Suppressor macrophage treated with lipopolysaccharide for 1 hour (primary cell): Measurements from ENCODE around the gene HEPACAM.
A peak's percentile ranks its signal among the peaks of the same experiment; 100 is the strongest.
"Not testable (repeated sequence)": the region's sequence is repeated elsewhere in the genome, so short reads cannot be mapped to it uniquely, and the experiment has no call there.

ENCODE experiments used
- DNase-seq, 3 donors: peaks; one replicate each; pipeline ENCODE4 v3.0.0-alpha.2; 2020 to 2022

HEPACAM gene

GRCh38 chr11:124935548-124936514 lies at the start of gene HEPACAM:
HEPACAM (minus strand) TSS chr11:124936047; CDS start chr11:124936006, 41 bp downstream.
- DNase-seq, result no peak

- no peak for DNase-seq
Observed at GRCh38 chr11:124984512-124984854, 48.6 kb upstream of the HEPACAM start.

GRCh38 chr11:124983674-124984511 lies 48.0 kb upstream of the HEPACAM start:
- DNase-seq, result no peak

GRCh38 chr11:124982043-124982442 lies 46.2 kb upstream of the HEPACAM start:
- no peak for DNase-seq

- no peak for DNase-seq
Observed at GRCh38 chr11:124978316-124978715, 42.5 kb upstream of the HEPACAM start.

GRCh38 chr11:124977006-124977405 lies 41.2 kb upstream of the HEPACAM start:
- DNase-seq, result no peak

- no peak for DNase-seq
Observed at GRCh38 chr11:124976531-124976930, 40.7 kb upstream of the HEPACAM start.

- no peak for DNase-seq
Observed at GRCh38 chr11:124971810-124972209, 36.0 kb upstream of the HEPACAM start.

GRCh38 chr11:124970925-124971324 lies 35.1 kb upstream of the HEPACAM start:
- DNase-seq, result peak; percentile 52 to 62 (median 55)

- DNase-seq, result not testable (repeated sequence)
Observed at GRCh38 chr11:124968197-124968596, 32.4 kb upstream of the HEPACAM start.

GRCh38 chr11:124961972-124962609 lies 26.2 kb upstream of the HEPACAM start:
- peak; percentile 69 to 90 (median 84) for DNase-seq

GRCh38 chr11:124955035-124955434 lies 19.2 kb upstream of the HEPACAM start:
- no peak for DNase-seq

- DNase-seq, result no peak
Observed at GRCh38 chr11:124954590-124954955, 18.7 kb upstream of the HEPACAM start.

GRCh38 chr11:124953753-124954589 lies 18.1 kb upstream of the HEPACAM start, which contains the start of gene CCDC15:
CCDC15 (plus strand) TSS chr11:124954202; CDS start chr11:124954733, 531 bp downstream.
- DNase-seq, result peak; percentile 96 to 98 (median 97)

- DNase-seq, result no peak
Observed at GRCh38 chr11:124951341-124951740, 15.5 kb upstream of the HEPACAM start.

- DNase-seq, result no peak
Observed at GRCh38 chr11:124950601-124951330, 14.9 kb upstream of the HEPACAM start.

GRCh38 chr11:124946735-124947141 lies 10.9 kb upstream of the HEPACAM start:
- DNase-seq, result no peak

- DNase-seq, result no peak
Observed at GRCh38 chr11:124945826-124946225, 10.0 kb upstream of the HEPACAM start.

- DNase-seq, result no peak
Observed at GRCh38 chr11:124944565-124944964, 8.7 kb upstream of the HEPACAM start.

- DNase-seq, result no peak
Observed at GRCh38 chr11:124943741-124944140, 7.9 kb upstream of the HEPACAM start.

- peak in 1 of 3 donors; percentile 10 for DNase-seq
Observed at GRCh38 chr11:124943254-124943616, 7.4 kb upstream of the HEPACAM start.
